ENCODE results near the gene USP34.

- TF ChIP-seq CTCF (conservative IDR thresholded peaks at IDR 0.05; ENCODE audit: low read depth, low read length) (no peak), POLR2A (IDR thresholded peaks at IDR 0.05; ENCODE audit: low read depth, low read length) (no peak), RAD21 (IDR thresholded peaks at IDR 0.05; ENCODE audit: low read length) (no peak), CHD1 (IDR thresholded peaks at IDR 0.05; ENCODE audit: low read depth, low read length) (no peak), USF2 (IDR thresholded peaks at IDR 0.05; ENCODE audit: low read depth, low read length) (no peak), MAZ (IDR thresholded peaks at IDR 0.05; ENCODE audit: borderline replicate concordance, low read depth, low read length) (no peak), MAFK (IDR thresholded peaks at IDR 0.05; ENCODE audit: low read depth, low read length) (no peak), RFX5 (IDR thresholded peaks at IDR 0.05; ENCODE audit: low read depth, low read length) (no peak), RCOR1 (IDR thresholded peaks at IDR 0.05; ENCODE audit: insufficient replicate concordance, low read length) (no peak), FOS (IDR thresholded peaks at IDR 0.05; ENCODE audit: low read depth, low read length) (no peak)
Measured at GRCh38 chr2:61263830-61264229, 207.1 kb downstream of the USP34 start.

Data from IMR-90 (cell line).